PC-3 (cell line): ENCODE results near the gene SLC48A1. TPM values are rescaled to one million over a fixed set of nuclear protein-coding genes. Genes with fewer than 3 reads are reported as not detected.

Experiments used
- ATAC-seq: fragments of 200-7000 bp; cut with Tn5 transposase; 2 replicates; pipeline ENCODE4 v1.9.1; 2020; ENCODE audit warnings: mild to moderate bottlenecking, moderate library complexity
- BruUV-seq: library from RNA; stranded (reverse); fragments of 400-500 nt; replicated peaks from 2 replicates; lab custom pipeline; 2021; lab: Mats Ljungman, UMichigan
- CTCF ChIA-PET: fragments of 300-600 bp; sonication (Branson Sonifier 250); formaldehyde crosslinking; loops from one replicate; lab custom pipeline; 2022; ENCODE audit warnings: antibody characterized with exemption; lab: Charles Lee
- POLR2A ChIA-PET: fragments of 300-600 bp; sonication (Branson Sonifier 250); formaldehyde crosslinking; loops from one replicate; lab custom pipeline; 2022; ENCODE audit warnings: antibody characterized with exemption; ENCODE audit not compliant: unreplicated experiment; lab: Charles Lee
- DNase-seq: peaks from one replicate; pipeline ENCODE4 v3.0.0-alpha.2; 2015
- H2AFZ ChIP-seq: fragments of 300-600 bp; sonication (generic); 2 replicates; pipeline ENCODE4 v1.6.0; 2016; ENCODE audit warnings: antibody characterized with exemption, low read length
- H3F3A ChIP-seq: fragments of 300-600 bp; sonication (generic); one replicate; pipeline ENCODE4 v1.6.0; 2017; ENCODE audit warnings: antibody characterized with exemption, low read length, control low read depth, mild to moderate bottlenecking; ENCODE audit not compliant: unreplicated experiment
- H3K27ac ChIP-seq: fragments of 300-600 bp; sonication (generic); 2 replicates; pipeline ENCODE4 v1.5.1; 2016; ENCODE audit warnings: mild to moderate bottlenecking, low read length
- H3K27me3 ChIP-seq: fragments of 300-600 bp; sonication (generic); 2 replicates; pipeline ENCODE4 v1.6.1; 2016; ENCODE audit warnings: low read length, mixed read lengths
- H3K36me3 ChIP-seq: fragments of 300-600 bp; sonication (generic); 2 replicates; pipeline ENCODE4 v1.6.1; 2016; ENCODE audit warnings: low read depth, mixed run types, low read length, mixed read lengths
- H3K4me1 ChIP-seq: fragments of 300-600 bp; sonication (generic); 2 replicates; pipeline ENCODE4 v1.5.1; 2016; ENCODE audit warnings: low read length; ENCODE audit not compliant: insufficient read depth
- H3K4me2 ChIP-seq: fragments of 300-600 bp; sonication (generic); 2 replicates; pipeline ENCODE4 v1.6.0; 2016; ENCODE audit warnings: low read length
- H3K4me3 ChIP-seq: fragments of 300-600 bp; sonication (generic); 2 replicates; pipeline ENCODE4 v1.5.1; 2016; ENCODE audit warnings: mild to moderate bottlenecking, low read length, mixed read lengths
- H3K79me2 ChIP-seq: fragments of 300-600 bp; sonication (generic); 2 replicates; pipeline ENCODE4 v1.6.1; 2017; ENCODE audit warnings: low read length, mixed read lengths
- H3K9ac ChIP-seq: fragments of 300-600 bp; sonication (generic); 2 replicates; pipeline ENCODE4 v1.6.0; 2016; ENCODE audit warnings: mild to moderate bottlenecking, low read length
- H3K9me2 ChIP-seq: fragments of 300-600 bp; sonication (generic); replicated peaks from 2 replicates; pipeline ENCODE4 v1.6.1; 2016; ENCODE audit warnings: mixed run types, low read length, mixed read lengths
- H3K9me3 ChIP-seq: fragments of 300-600 bp; sonication (generic); 2 replicates; pipeline ENCODE4 v1.6.1; 2016; ENCODE audit warnings: low read length, mixed read lengths
- H4K20me1 ChIP-seq: fragments of 300-600 bp; sonication (generic); 2 replicates; pipeline ENCODE4 v1.6.1; 2016; ENCODE audit warnings: low read length, mixed read lengths
- CTCF ChIP-seq: fragments of 300-600 bp; sonication (generic); conservative IDR thresholded peaks from 2 replicates; pipeline ENCODE4 v1.5.1; 2017; ENCODE audit warnings: antibody characterized with exemption, low read depth, mild to moderate bottlenecking, low read length
- EZH2 ChIP-seq: fragments of 300-600 bp; sonication (generic); IDR thresholded peaks from one replicate; pipeline ENCODE4 v1.6.1; 2017; ENCODE audit warnings: antibody characterized with exemption, mild to moderate bottlenecking, low read length; ENCODE audit not compliant: unreplicated experiment
- EZH2phosphoT487 ChIP-seq: fragments of 300-600 bp; sonication (generic); IDR thresholded peaks from 2 replicates; pipeline ENCODE4 v1.6.1; 2018; ENCODE audit warnings: mild to moderate bottlenecking, antibody characterized with exemption, low read length, borderline replicate concordance
- intact Hi-C: fragments of 100-400 bp; cut with micrococcal nuclease; formaldehyde crosslinking; loops from 2 replicates; pipeline ENCODE4 v1.9.0; 2023
- total RNA-seq: library from RNA; depleted of rRNA; stranded (reverse); fragments of >200 nt; gene quantifications from 2 replicates; pipeline ENCODE4 v1.2.3, GENCODE V29; 2014

Gene SLC48A1
- total RNA-seq, 1 experiment from 2014 or later, result 21.4 TPM

- ChIA-PET CTCF (interaction anchor here (0.6 kb wide), 1 partner anchor 43 kb away, joined by 12 read pairs; no protein-coding TSS in a partner anchor), POLR2A (no interaction called here)
- H3K79me2 ChIP-seq, result no peaks in the 10 kb centered on the region
- no peaks in the 10 kb centered on the region for H3F3A ChIP-seq
- H3K4me3 ChIP-seq, result no peak overlapping the region
- H3K9me3 ChIP-seq, result no peaks in the 10 kb centered on the region
- DNase-seq, result no peak
- H4K20me1 ChIP-seq, result no peaks in the 10 kb centered on the region
- BruUV-seq, result no TSS peak
- H3K27me3 ChIP-seq, result no peaks in the 10 kb centered on the region
- no peaks in the 10 kb centered on the region for H3K4me1 ChIP-seq
- intact Hi-C loops, result no loop called here
- H3K9me2 ChIP-seq, result no peaks in the 10 kb centered on the region
- no peak overlapping the region for H2AFZ ChIP-seq
- no peak for ATAC-seq
- TF ChIP-seq EZH2phosphoT487 (no peak), CTCF (no peak), EZH2 (no peak)
- H3K4me2 ChIP-seq, result no peak overlapping the region
- no peak overlapping the region for H3K27ac ChIP-seq
- no peak overlapping the region for H3K9ac ChIP-seq
- peaks cover 42% of the 10 kb centered on the region for H3K36me3 ChIP-seq
Measured at GRCh38 chr12:47793015-47793681, 20.1 kb downstream of the SLC48A1 start.

- ChIA-PET CTCF (no interaction called here), POLR2A (no interaction called here)
- H3K9me3 ChIP-seq, result no peaks in the 10 kb centered on the region
- DNase-seq, result no peak
- no TSS peak for BruUV-seq
- no peak overlapping the region for H2AFZ ChIP-seq
- peaks cover 29% of the 10 kb centered on the region; the same call in 1 of the 2 replicates for H3K36me3 ChIP-seq
- H3K4me3 ChIP-seq, result no peak overlapping the region
- intact Hi-C loops, result no loop called here
- peaks cover 4% of the 10 kb centered on the region; the same call in 1 of the 2 replicates for H3K79me2 ChIP-seq
- no peak overlapping the region for H3K9ac ChIP-seq
- ATAC-seq, result no peak
- no peaks in the 10 kb centered on the region for H3K4me1 ChIP-seq
- no peak for TF ChIP-seq EZH2phosphoT487
- TF ChIP-seq CTCF, result no peak
- TF ChIP-seq EZH2, result no peak
- no peaks in the 10 kb centered on the region for H3F3A ChIP-seq
- H4K20me1 ChIP-seq, result no peaks in the 10 kb centered on the region
- no peaks in the 10 kb centered on the region for H3K27me3 ChIP-seq
- no peak overlapping the region for H3K27ac ChIP-seq
- H3K4me2 ChIP-seq, result no peak overlapping the region
- no peaks in the 10 kb centered on the region for H3K9me2 ChIP-seq
Measured at GRCh38 chr12:47794679-47795078, 21.6 kb downstream of the SLC48A1 start.

GRCh38 chr12:47795121-47795813, 22.2 kb downstream of the SLC48A1 start:
- no peak overlapping the region for H3K4me2 ChIP-seq
- no peak overlapping the region for H3K9ac ChIP-seq
- peaks cover 23% of the 10 kb centered on the region; the same call in 1 of the 2 replicates for H3K36me3 ChIP-seq
- ATAC-seq (no peak), DNase-seq (no peak)
- no peak overlapping the region for H3K27ac ChIP-seq
- peaks cover 8% of the 10 kb centered on the region; the same call in 1 of the 2 replicates for H3K79me2 ChIP-seq
- no peaks in the 10 kb centered on the region for H3K27me3 ChIP-seq
- TF ChIP-seq EZH2phosphoT487 (no peak), EZH2 (no peak), CTCF (no peak)
- no peaks in the 10 kb centered on the region for H3K9me3 ChIP-seq
- no TSS peak for BruUV-seq
- H3F3A ChIP-seq, result no peaks in the 10 kb centered on the region
- no peak overlapping the region for H3K4me3 ChIP-seq
- no peaks in the 10 kb centered on the region for H4K20me1 ChIP-seq
- intact Hi-C loops, result no loop called here
- H2AFZ ChIP-seq, result no peak overlapping the region
- no peaks in the 10 kb centered on the region for H3K9me2 ChIP-seq
- no peaks in the 10 kb centered on the region for H3K4me1 ChIP-seq
- ChIA-PET POLR2A (no interaction called here), CTCF (no interaction called here)
